ENCODE results near the gene CHST8.

- TF ChIP-seq CTCF (IDR thresholded peaks at IDR 0.05) (no peak), YY1 (IDR thresholded peaks at IDR 0.05; ENCODE audit: low read depth) (no peak), POLR2AphosphoS5 (IDR thresholded peaks at IDR 0.05; ENCODE audit: low read depth, low read length) (no peak), USF1 (IDR thresholded peaks at IDR 0.05; ENCODE audit: borderline replicate concordance, low read depth) (no peak), EZH2phosphoT487 (IDR thresholded peaks at IDR 0.05; ENCODE audit: borderline replicate concordance, low read depth) (no peak), USF2 (IDR thresholded peaks at IDR 0.05; ENCODE audit: borderline replicate concordance, low read depth, low read length) (no peak), NRF1 (IDR thresholded peaks at IDR 0.05; ENCODE audit: low read depth, low read length) (no peak), NFIC (IDR thresholded peaks at IDR 0.05; ENCODE audit: borderline replicate concordance) (no peak), IRF3 (IDR thresholded peaks at IDR 0.05; ENCODE audit: low read depth, low read length) (no peak)
Measured at GRCh38 chr19:33759356-33759755, 137.6 kb downstream of the CHST8 start.

All from SK-N-SH (cell line).